GM12891 (cell line): ENCODE data around the gene KRTAP9-6.
"Not testable (repeated sequence)": the region's sequence is repeated elsewhere in the genome, so short reads cannot be mapped to it uniquely, and the experiment has no call there.

Experiments
- DNase-seq: peaks from one replicate; pipeline ENCODE4 v3.0.0; 2011; ENCODE audit warnings: low spot score; ENCODE audit not compliant: insufficient read length
- FAIRE-seq: peaks from 2 replicates; lab custom pipeline; 2011; peaks lifted over from hg19 to GRCh38; lab: Jason Lieb, UNC
- PAX5 ChIP-seq: IDR thresholded peaks from 2 replicates; pipeline ENCODE4 v1.6.1; 2011; ENCODE audit warnings: low read length, moderate library complexity, mild to moderate bottlenecking; ENCODE audit not compliant: insufficient read depth, severe bottlenecking
- POLR2A ChIP-seq: IDR thresholded peaks from 2 replicates; pipeline ENCODE4 v1.6.1; 2011; ENCODE audit warnings: low read depth, low read length, control low read depth
- POLR2AphosphoS5 ChIP-seq: IDR thresholded peaks from 2 replicates; pipeline ENCODE4 v1.6.1; 2011; ENCODE audit warnings: low read depth, low read length, control low read depth
- POU2F2 ChIP-seq: IDR thresholded peaks from 2 replicates; pipeline ENCODE4 v1.6.1; 2011; ENCODE audit warnings: low read depth, mild to moderate bottlenecking, control low read depth, low read length, moderate library complexity
- SPI1 ChIP-seq: IDR thresholded peaks from 2 replicates; pipeline ENCODE4 v1.6.1; 2011; ENCODE audit warnings: low read depth, low read length, control low read depth
- TAF1 ChIP-seq: IDR thresholded peaks from 2 replicates; pipeline ENCODE4 v1.6.1; 2011; ENCODE audit warnings: low read depth, low read length, control low read depth

Gene KRTAP9-6

DNA sequence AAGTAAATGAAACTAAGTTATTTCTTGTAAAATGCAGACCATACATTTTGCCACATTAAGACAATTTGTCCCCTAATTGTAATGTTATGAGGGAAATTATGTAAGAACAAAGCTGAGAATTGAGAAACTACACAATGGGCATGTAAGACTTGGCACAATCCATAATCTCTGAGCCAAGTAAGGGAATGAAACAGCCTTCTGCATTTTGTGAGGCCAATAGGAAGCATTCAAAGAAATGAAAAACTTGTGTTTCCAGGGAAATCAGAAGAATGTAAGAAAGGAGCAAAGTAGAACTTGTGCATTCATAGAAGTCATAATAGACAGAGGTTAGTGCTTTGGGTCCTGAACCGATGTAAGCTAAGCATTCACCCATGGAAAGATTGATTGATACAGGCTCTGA is 13.9 kb upstream of the KRTAP9-6 start:
- no peak for FAIRE-seq
- DNase-seq = no peak
- TF ChIP-seq SPI1 (no peak), POLR2A (no peak), POU2F2 (no peak), POLR2AphosphoS5 (no peak), TAF1 (no peak), PAX5 (no peak)

DNA sequence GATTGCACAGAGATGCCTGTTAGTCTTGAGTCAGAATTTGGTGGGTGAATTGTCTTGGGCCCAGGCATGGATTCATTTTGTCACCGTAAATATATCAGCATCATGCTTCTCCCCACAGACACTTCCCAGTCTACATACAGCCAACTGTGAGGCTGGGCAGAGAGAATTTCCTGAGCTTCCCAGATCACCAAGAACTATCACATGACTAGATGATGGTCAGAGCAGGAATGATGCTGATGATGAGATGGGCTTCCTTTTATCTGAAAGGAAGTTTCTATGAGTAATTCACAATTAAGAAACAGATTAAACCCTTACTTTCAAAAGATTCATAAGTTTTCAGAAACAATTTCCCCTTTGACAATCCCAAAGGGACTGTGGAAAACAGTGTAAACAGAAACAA is 10.3 kb upstream of the KRTAP9-6 start:
- no peak for TF ChIP-seq POLR2AphosphoS5
- no peak for TF ChIP-seq SPI1
- TF ChIP-seq PAX5 = no peak
- TF ChIP-seq POU2F2 = no peak
- TF ChIP-seq TAF1 = no peak
- TF ChIP-seq POLR2A = no peak
- DNase-seq = no peak
- no peak for FAIRE-seq

DNA sequence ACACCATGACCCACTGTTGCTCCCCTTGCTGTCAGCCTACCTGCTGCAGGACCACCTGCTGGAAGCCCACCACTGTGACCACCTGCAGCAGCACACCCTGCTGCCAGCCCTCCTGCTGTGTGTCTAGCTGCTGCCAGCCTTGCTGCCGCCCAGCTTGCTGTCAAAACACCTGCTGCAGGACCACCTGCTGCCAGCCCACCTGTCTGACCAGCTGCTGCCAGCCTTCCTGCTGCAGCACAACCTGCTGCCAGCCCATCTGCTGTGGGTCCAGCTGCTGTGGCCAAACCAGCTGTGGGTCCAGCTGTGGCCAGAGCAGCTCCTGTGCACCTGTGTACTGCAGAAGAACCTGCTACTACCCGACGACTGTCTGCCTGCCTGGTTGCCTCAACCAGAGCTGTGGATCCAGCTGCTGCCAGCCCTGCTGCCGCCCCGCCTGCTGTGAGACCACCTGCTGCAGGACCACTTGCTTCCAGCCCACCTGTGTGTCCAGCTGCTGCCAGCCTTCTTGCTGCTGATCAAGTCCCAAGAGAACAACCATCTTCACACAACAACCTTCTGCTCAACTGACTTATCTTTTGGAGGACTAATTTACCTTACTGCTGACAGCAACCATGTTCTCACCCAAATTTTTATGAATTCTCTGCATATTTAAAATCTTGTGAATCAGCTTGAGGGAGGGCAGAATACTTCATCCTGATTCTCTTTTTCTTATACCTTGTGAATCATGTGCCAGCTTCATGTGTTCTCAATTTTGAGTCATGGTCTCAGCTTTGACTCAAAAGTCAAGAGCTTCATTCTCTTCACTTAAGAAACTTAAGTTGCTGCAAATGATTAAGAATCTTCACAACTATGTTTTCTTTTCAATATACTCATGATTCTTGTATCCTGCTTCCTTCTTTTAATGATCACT is 9.5 kb upstream of the KRTAP9-6 start, which contains the start of gene KRTAP9-9:
TSS of gene KRTAP9-9 (plus strand) at position 4 of the 910 bp plus-strand sequence.
- not testable (repeated sequence) for DNase-seq, FAIRE-seq

DNA sequence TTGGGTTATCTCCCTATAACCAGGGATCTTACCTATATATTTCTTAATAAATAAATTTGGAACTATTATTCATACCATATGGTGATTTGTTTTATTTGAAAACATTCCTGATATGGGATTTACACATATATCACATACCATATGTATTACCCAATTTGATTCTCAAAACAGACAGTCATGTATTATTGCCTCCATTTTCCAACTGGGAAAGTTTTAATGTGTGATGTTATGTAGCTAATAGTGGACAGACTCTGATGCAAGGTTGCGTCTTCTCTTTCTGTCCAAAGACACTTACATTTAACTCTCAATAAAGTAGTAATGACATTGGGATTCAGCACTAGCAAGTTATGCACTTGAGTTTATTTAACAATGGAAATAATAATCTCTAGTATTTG is 8.9 kb upstream of the KRTAP9-6 start:
- TF ChIP-seq SPI1 = no peak
- TF ChIP-seq POLR2A = no peak
- TF ChIP-seq TAF1 = no peak
- no peak for TF ChIP-seq PAX5
- no peak for TF ChIP-seq POLR2AphosphoS5
- TF ChIP-seq POU2F2 = no peak
- no peak for FAIRE-seq
- DNase-seq = no peak

DNA sequence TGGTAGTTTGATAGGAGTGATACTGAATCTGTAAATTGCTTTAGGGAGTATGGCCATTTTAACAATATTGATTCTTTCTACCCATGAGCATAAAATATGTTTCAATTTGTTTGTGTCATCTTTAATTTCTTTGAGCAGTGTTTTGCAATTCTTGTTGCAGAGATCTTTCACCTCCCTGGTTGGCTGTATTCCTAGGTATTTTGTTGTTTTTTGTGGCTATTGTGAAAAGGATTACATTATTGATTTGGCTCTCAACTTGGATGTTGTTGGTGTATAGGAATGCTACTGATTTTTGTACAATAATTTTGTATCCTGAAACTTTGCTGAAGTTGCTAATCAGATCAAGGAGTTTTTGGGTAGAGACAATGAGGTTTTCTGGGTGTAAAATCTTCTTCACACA is 6.8 kb upstream of the KRTAP9-6 start:
- DNase-seq (no peak), FAIRE-seq (no peak)
- TF ChIP-seq POU2F2 (no peak), TAF1 (no peak), POLR2AphosphoS5 (no peak), POLR2A (no peak), PAX5 (no peak), SPI1 (no peak)

DNA sequence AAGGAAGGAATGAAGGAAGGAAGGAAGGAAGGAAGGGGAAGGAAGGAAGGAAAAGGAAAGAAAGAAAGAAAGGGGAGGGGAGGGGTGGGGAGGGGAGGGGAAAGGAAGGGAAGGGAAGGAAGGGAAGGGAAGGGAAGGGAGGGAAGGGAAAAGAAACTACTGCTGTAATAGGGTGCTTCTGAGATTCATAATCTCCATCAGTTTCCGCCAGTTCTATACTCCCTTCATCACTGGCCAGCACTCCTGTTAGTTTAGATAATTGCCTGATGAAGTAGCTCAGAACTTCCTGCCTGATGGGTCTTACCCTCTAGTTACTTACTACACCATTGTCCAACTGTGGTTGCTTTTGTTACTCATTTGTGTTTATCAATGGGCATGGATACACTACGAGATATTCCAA is 2.0 kb upstream of the KRTAP9-6 start:
- DNase-seq = no peak
- TF ChIP-seq POLR2AphosphoS5 (no peak), POU2F2 (no peak), PAX5 (no peak), TAF1 (no peak), SPI1 (no peak), POLR2A (no peak)
- no peak for FAIRE-seq

DNA sequence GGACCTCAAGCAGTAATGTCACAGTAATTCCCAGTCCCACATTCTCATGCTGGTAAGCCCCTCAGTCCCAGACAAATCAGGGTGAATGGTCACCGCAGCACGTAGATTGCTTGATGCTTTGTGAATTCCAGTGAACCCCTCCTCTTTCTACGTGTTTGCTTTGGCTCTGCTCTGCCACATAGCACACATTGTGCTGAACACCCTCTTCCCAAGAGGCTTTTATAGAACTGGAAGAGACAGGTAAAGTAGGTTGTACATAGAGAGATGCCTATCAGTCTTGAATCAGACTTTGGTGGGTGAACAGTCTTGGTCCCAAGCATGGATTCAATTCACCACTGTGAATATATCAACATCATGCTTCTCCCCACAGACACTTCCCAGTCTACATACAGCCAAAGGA is 579 bp upstream of the KRTAP9-6 start:
- FAIRE-seq (no peak), DNase-seq (no peak)
- TF ChIP-seq POU2F2 (no peak), POLR2AphosphoS5 (no peak), PAX5 (no peak), TAF1 (no peak), SPI1 (no peak), POLR2A (no peak)

DNA sequence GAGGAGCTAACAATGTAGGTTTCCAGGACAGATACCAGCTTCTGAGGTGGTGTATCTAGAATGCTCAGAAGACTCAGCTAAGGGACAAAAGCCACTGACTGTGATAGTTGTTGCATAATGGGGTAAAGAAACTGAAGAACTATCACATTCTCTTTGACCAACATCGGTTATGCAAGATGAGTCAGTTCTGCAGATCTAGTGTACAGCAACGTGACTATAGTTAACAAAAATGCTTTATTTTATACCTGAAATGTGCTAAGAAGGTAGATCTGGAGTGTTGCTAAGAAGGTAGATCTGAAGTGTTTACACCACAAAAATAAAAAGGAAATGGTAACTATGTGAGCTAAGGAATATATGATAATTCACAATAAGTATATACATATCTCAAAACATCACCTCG is 2.5 kb downstream of the KRTAP9-6 start:
- FAIRE-seq = no peak
- no peak for DNase-seq
- TF ChIP-seq POU2F2 (no peak), POLR2AphosphoS5 (no peak), TAF1 (no peak), SPI1 (no peak), POLR2A (no peak), PAX5 (no peak)

DNA sequence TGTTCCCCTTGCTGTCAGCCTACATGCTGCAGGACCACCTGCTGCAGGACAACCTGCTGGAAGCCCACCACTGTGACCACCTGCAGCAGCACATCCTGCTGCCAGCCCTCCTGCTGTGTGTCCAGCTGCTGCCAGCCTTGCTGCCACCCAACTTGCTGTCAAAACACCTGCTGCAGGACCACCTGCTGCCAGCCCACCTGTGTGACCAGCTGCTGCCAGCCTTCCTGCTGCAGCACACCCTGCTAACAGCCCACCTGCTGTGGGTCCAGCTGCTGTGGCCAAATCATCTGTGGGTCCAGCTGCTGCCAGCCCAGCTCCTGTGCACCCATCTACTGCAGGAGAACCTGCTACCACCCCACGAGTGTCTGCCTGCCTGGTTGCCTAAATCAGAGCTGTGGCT is 6.1 kb downstream of the KRTAP9-6 start:
- not testable (repeated sequence) for DNase-seq, FAIRE-seq

DNA sequence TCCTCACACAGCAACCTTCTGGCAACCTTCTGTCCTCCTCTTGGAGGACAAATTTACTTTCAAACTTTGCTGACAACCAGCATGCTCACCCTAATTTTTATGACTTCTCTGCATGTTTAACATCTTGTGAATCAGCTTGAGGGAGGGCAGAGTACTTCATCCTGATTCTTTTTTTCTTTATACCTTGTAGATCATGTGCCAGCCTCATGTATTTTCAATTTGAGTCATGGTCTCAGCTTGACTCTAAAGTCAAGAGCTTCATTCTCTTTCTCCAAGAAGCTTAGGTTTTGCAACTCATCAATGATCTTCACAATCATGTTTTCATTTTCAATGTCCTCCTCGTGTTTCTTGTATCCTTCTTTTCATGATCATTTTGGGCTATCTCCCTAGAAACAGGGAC is 6.7 kb downstream of the KRTAP9-6 start:
- DNase-seq = no peak
- TF ChIP-seq TAF1 (no peak), SPI1 (no peak), POLR2AphosphoS5 (no peak), PAX5 (no peak), POU2F2 (no peak), POLR2A (no peak)
- no peak for FAIRE-seq

DNA sequence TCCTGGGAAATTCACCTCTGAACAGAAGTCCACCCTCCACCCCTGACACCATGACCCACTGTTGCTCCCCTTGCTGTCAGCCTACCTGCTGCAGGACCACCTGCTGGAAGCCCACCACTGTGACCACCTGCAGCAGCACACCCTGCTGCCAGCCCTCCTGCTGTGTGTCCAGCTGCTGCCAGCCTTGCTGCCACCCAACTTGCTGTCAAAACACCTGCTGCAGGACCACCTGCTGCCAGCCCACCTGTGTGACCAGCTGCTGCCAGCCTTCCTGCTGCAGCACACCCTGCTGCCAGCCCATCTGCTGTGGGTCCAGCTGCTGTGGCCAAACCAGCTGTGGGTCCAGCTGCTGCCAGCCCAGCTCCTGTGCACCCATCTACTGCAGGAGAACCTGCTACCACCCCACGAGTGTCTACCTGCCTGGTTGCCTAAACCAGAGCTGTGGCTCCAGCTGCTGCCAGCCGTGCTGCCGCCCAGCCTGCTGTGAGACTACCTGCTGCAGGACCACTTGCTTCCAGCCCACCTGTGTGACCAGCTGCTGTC is 10.5 kb downstream of the KRTAP9-6 start, which contains the start of gene KRTAP9-7:
TSS of gene KRTAP9-7 (plus strand) at position 51 of the 543 bp plus-strand sequence. CDS start at position 51, 0 bp downstream.
- FAIRE-seq, DNase-seq: not testable (repeated sequence)
